HEK293 (cell line): ENCODE data around the gene MED29.

Experiments
- CTCF ChIA-PET: fragments of 350-600 bp; formaldehyde crosslinking; extraction: SDS; loops from one replicate; lab custom pipeline; 2021; ENCODE audit warnings: antibody characterized with exemption; lab: Yijun Ruan, JAX
- POLR2A ChIA-PET: fragments of 300-600 bp; formaldehyde crosslinking; extraction: SDS; loops from one replicate; lab custom pipeline; 2020; ENCODE audit warnings: antibody characterized with exemption, inconsistent platforms; lab: Yijun Ruan, JAX
- H3K27ac ChIP-seq: fragments of 200-500 bp; sonication (Bioruptor generic); 2 replicates; pipeline ENCODE4 v1.5.1; 2014; ENCODE audit warnings: low read depth, low read length, control low read depth, inconsistent platforms; ENCODE audit errors: extremely low read depth
- H3K36me3 ChIP-seq, 2 experiments: fragments of 200-500 bp in 1 of 2; sonication (Bioruptor generic) in 1 of 2; 1 replicate in 1 of 2; 2 replicates in 1 of 2; pipeline ENCODE4 v1.5.1; 2014 to 2017; ENCODE audit warnings: inconsistent platforms in 2 of 2, low read length in 2 of 2; ENCODE audit not compliant: control insufficient read depth in 2 of 2, insufficient read depth in 1 of 2
- H3K4me1 ChIP-seq: fragments of 200-500 bp; sonication (Bioruptor generic); 2 replicates; pipeline ENCODE4 v1.5.1; 2014; ENCODE audit warnings: mild to moderate bottlenecking, low read length, inconsistent platforms; ENCODE audit not compliant: control insufficient read depth, insufficient read depth
- H3K4me3 ChIP-seq: 2 replicates; pipeline ENCODE4 v1.5.1; 2011; ENCODE audit warnings: low read depth, mild to moderate bottlenecking, control low read depth, low read length, moderate library complexity
- H3K9me3 ChIP-seq: fragments of 200-500 bp; sonication (Bioruptor generic); 2 replicates; pipeline ENCODE4 v1.5.1; 2014; ENCODE audit warnings: low read depth, low read length, inconsistent platforms; ENCODE audit not compliant: control insufficient read depth, insufficient read depth
- BCL11B ChIP-seq: fragments of 450-650 bp; formaldehyde crosslinking; IDR thresholded peaks from 2 replicates; pipeline ENCODE4 v1.5.1; 2016; ENCODE audit warnings: low read depth, missing biosample characterization, missing genetic modification characterization
- BCL6B ChIP-seq: fragments of 450-650 bp; formaldehyde crosslinking; IDR thresholded peaks from 2 replicates; pipeline ENCODE4 v1.5.1; 2017; ENCODE audit warnings: missing biosample characterization, missing genetic modification characterization
- CTCF ChIP-seq: fragments of 450-650 bp; formaldehyde crosslinking; IDR thresholded peaks from 2 replicates; pipeline ENCODE4 v1.5.1; 2016; ENCODE audit warnings: missing biosample characterization, missing genetic modification characterization
- EGR2 ChIP-seq: fragments of 450-650 bp; formaldehyde crosslinking; IDR thresholded peaks from 2 replicates; pipeline ENCODE4 v1.5.1; 2016; ENCODE audit warnings: low read depth, missing biosample characterization, missing genetic modification characterization
- GLIS2 ChIP-seq: fragments of 450-650 bp; formaldehyde crosslinking; IDR thresholded peaks from 2 replicates; pipeline ENCODE4 v1.5.1; 2016; ENCODE audit warnings: missing biosample characterization, missing genetic modification characterization
- HIC1 ChIP-seq: fragments of 450-650 bp; formaldehyde crosslinking; IDR thresholded peaks from 2 replicates; pipeline ENCODE4 v1.5.1; 2016; ENCODE audit warnings: missing biosample characterization, missing genetic modification characterization
- KLF9 ChIP-seq: fragments of 450-650 bp; formaldehyde crosslinking; IDR thresholded peaks from 2 replicates; pipeline ENCODE4 v1.5.1; 2016; ENCODE audit warnings: missing biosample characterization, missing genetic modification characterization, low read depth
- SCRT1 ChIP-seq: fragments of 450-650 bp; formaldehyde crosslinking; IDR thresholded peaks from 2 replicates; pipeline ENCODE4 v1.5.1; 2016; ENCODE audit warnings: missing biosample characterization, missing genetic modification characterization, borderline replicate concordance
- SP2 ChIP-seq: fragments of 450-650 bp; formaldehyde crosslinking; IDR thresholded peaks from 2 replicates; pipeline ENCODE4 v1.5.1; 2016; ENCODE audit warnings: missing biosample characterization, missing genetic modification characterization
- ZBTB48 ChIP-seq: fragments of 450-650 bp; formaldehyde crosslinking; IDR thresholded peaks from 2 replicates; pipeline ENCODE4 v1.5.1; 2016; ENCODE audit warnings: missing biosample characterization, missing genetic modification characterization
- ZNF112 ChIP-seq: fragments of 450-650 bp; formaldehyde crosslinking; IDR thresholded peaks from 2 replicates; pipeline ENCODE4 v1.5.0; 2017; ENCODE audit warnings: missing biosample characterization, missing genetic modification characterization
- ZNF146 ChIP-seq: fragments of 450-650 bp; formaldehyde crosslinking; IDR thresholded peaks from 2 replicates; pipeline ENCODE4 v1.5.1; 2016; ENCODE audit warnings: missing biosample characterization, missing genetic modification characterization
- ZNF23 ChIP-seq: fragments of 450-650 bp; formaldehyde crosslinking; IDR thresholded peaks from 2 replicates; pipeline ENCODE4 v1.5.1; 2016; ENCODE audit warnings: missing biosample characterization, missing genetic modification characterization, borderline replicate concordance
- ZNF24 ChIP-seq: fragments of 450-650 bp; formaldehyde crosslinking; IDR thresholded peaks from 2 replicates; pipeline ENCODE4 v1.5.1; 2016; ENCODE audit warnings: missing biosample characterization, missing genetic modification characterization
- ZNF341 ChIP-seq: fragments of 450-650 bp; formaldehyde crosslinking; IDR thresholded peaks from 2 replicates; pipeline ENCODE4; 2016; ENCODE audit warnings: low read depth, missing biosample characterization, missing genetic modification characterization
- ZNF521 ChIP-seq: fragments of 450-650 bp; formaldehyde crosslinking; IDR thresholded peaks from 2 replicates; pipeline ENCODE4 v1.5.1; 2017; ENCODE audit warnings: missing biosample characterization, mild to moderate bottlenecking, missing genetic modification characterization
- ZNF645 ChIP-seq: fragments of 450-650 bp; formaldehyde crosslinking; IDR thresholded peaks from 2 replicates; pipeline ENCODE4; 2016; ENCODE audit warnings: missing biosample characterization, missing genetic modification characterization

Gene MED29

GRCh38 chr19:39415111-39416046 lies 24.2 kb downstream of the MED29 start:
- CTCF ChIA-PET, result interaction anchor here (0.6 to 2.6 kb wide), 16 partner anchors 13 to 488 kb away, joined by 3 to 16 read pairs (median 4); partner anchors contain the start of genes MED29, PAF1 and RPS16

GRCh38 chr19:39416152-39417120 lies 25.3 kb downstream of the MED29 start:
- H3K36me3 ChIP-seq, result peaks cover 56 to 57% of the 10 kb centered on the region in 2 experiments
- ChIA-PET POLR2A (interaction anchor here (0.6 to 13.3 kb wide), 10 partner anchors 11 to 575 kb away, joined by 3 to 255 read pairs (median 4); partner anchors contain the start of genes MED29, PAF1, RPS16 and SUPT5H), CTCF (interaction anchor here (0.6 to 1.2 kb wide), 6 partner anchors 12 to 418 kb away, joined by 3 to 4 read pairs (median 3); no protein-coding TSS in a partner anchor)
- TF ChIP-seq ZNF645, result no peak
- TF ChIP-seq KLF9, result 0 out of 2 replicates have a peak, but pooled peaks have one; percentile 40
- peak; percentile 22; the same call in 1 of the 2 replicates for TF ChIP-seq GLIS2 (tag by site-specific recombination)
- TF ChIP-seq ZNF23 (tag by site-specific recombination), result no peak
- TF ChIP-seq ZNF341 (tag by site-specific recombination), result peak; percentile 23; the same call in 1 of the 2 replicates
- no peak for TF ChIP-seq ZNF146 (tag by site-specific recombination)
- TF ChIP-seq ZNF521 (tag by site-specific recombination), result no peak
- TF ChIP-seq SCRT1 (tag by site-specific recombination), result peak; percentile 92; the same call in 1 of the 2 replicates
- 0 out of 2 replicates have a peak, but pooled peaks have one; percentile 24 for TF ChIP-seq BCL11B (tag by site-specific recombination)
- TF ChIP-seq ZNF24, result no peak

More at GRCh38 chr19:39415111-39416046, 24.2 kb downstream of the MED29 start:
- TF ChIP-seq BCL6B (no peak), ZBTB48 (tag by site-specific recombination) (0 out of 2 replicates have a peak, but pooled peaks have one; percentile 17), GLIS2 (tag by site-specific recombination) (peak; percentile 48), HIC1 (tag by site-specific recombination) (peak; percentile 61; the same call in 1 of the 2 replicates), EGR2 (no peak; the same call in 1 of the 2 replicates), SP2 (tag by site-specific recombination) (0 out of 2 replicates have a peak, but pooled peaks have one; percentile 15), ZNF112 (tag by site-specific recombination) (no peak), CTCF (peak; percentile 57)
- Histone ChIP-seq H3K4me3 (no peak overlapping the region), H3K4me1 (peaks cover 17% of the 10 kb centered on the region), H3K36me3 (peaks cover 46 to 48% of the 10 kb centered on the region in 2 experiments), H3K27ac (no peak overlapping the region), H3K9me3 (no peaks in the 10 kb centered on the region)
- POLR2A ChIA-PET, result interaction anchor here (0.6 to 13.3 kb wide), 8 partner anchors 12 to 25 kb away, joined by 4 to 255 read pairs (median 19); partner anchors contain the start of genes MED29, PAF1 and RPS16

More at GRCh38 chr19:39416152-39417120, 25.3 kb downstream of the MED29 start:
- no peak overlapping the region for H3K4me3 ChIP-seq
- H3K4me1 ChIP-seq, result peaks cover 9% of the 10 kb centered on the region
- H3K27ac ChIP-seq, result no peak overlapping the region
- H3K9me3 ChIP-seq, result no peaks in the 10 kb centered on the region
